A549 (cell line): Measurements from ENCODE around the gene TXN2. TPM values are rescaled to one million over a fixed set of nuclear protein-coding genes. Genes with fewer than 3 reads are reported as not detected.

Experiments
- ATAC-seq, 2 experiments: fragments of 200-7000 bp in 1 of 2; fragments of >200 bp in 1 of 2; cut with Nextera tagmentation in 1 of 2; cut with Tn5 transposase in 1 of 2; 3 replicates each; pipeline versions ENCODE4 v1.8.0 to v1.9.1; 2018 to 2020; ENCODE audit warnings: mild to moderate bottlenecking in 1 of 2, moderate library complexity in 1 of 2
- CTCF ChIA-PET: fragments of 300-600 bp; sonication (Branson Sonifier 250); formaldehyde crosslinking; extraction: SDS; loops from one replicate; lab custom pipeline; 2021; ENCODE audit warnings: antibody characterized with exemption, inconsistent platforms; lab: Yijun Ruan, JAX
- POLR2A ChIA-PET: fragments of 350-600 bp; formaldehyde crosslinking; extraction: SDS; loops from one replicate; lab custom pipeline; 2021; ENCODE audit warnings: antibody characterized with exemption, inconsistent platforms; lab: Yijun Ruan, JAX
- DNase-seq, 2 experiments: peaks; one replicate each; pipeline versions ENCODE4 v3.0.0 to v3.0.0-alpha.2; 2011 to 2016; ENCODE audit warnings: low read depth in 1 of 2, low spot score in 1 of 2
- FAIRE-seq: peaks from 2 replicates; lab custom pipeline; 2011; peaks lifted over from hg19 to GRCh38; lab: Jason Lieb, UNC
- H3K27ac ChIP-seq, 2 experiments: fragments of >200 bp; sonication (Bioruptor Twin); formaldehyde crosslinking; 3 replicates each; pipeline ENCODE4 v1.5.1; 2016 to 2017
- H3K4me1 ChIP-seq: fragments of >200 bp; sonication (Bioruptor Twin); formaldehyde crosslinking; 3 replicates; pipeline ENCODE4 v1.6.1; 2016
- H3K4me2 ChIP-seq: fragments of >200 bp; sonication (Bioruptor Twin); formaldehyde crosslinking; 3 replicates; pipeline ENCODE4 v1.6.1; 2016
- H3K4me3 ChIP-seq: fragments of >200 bp; sonication (Bioruptor Twin); formaldehyde crosslinking; 3 replicates; pipeline ENCODE4 v1.5.1; 2016
- H3K9me3 ChIP-seq: fragments of >200 bp; sonication (Bioruptor Twin); formaldehyde crosslinking; 3 replicates; pipeline ENCODE4 v1.6.1; 2016
- BCL3 ChIP-seq: fragments of >200 bp; sonication (Bioruptor Twin); formaldehyde crosslinking; IDR thresholded peaks from 3 replicates; pipeline ENCODE4 v1.6.1; 2016
- CBX2 ChIP-seq: fragments of 200-600 bp; sonication (generic); IDR thresholded peaks from 2 replicates; pipeline ENCODE4 v1.6.1; 2016; ENCODE audit warnings: low read depth, mild to moderate bottlenecking, borderline replicate concordance
- E2F6 ChIP-seq: IDR thresholded peaks from 2 replicates; pipeline ENCODE4 v1.6.1; 2012; ENCODE audit warnings: low read depth, borderline replicate concordance
- HES2 ChIP-seq: fragments of >200 bp; sonication (Bioruptor Twin); formaldehyde crosslinking; IDR thresholded peaks from 2 replicates; pipeline ENCODE4 v1.6.1; 2016
- HMGXB4 ChIP-seq: fragments of 250-450 bp; sonication (Bioruptor Pico); IDR thresholded peaks from 2 replicates; pipeline ENCODE4 v1.5.0; 2021; ENCODE audit warnings: mild to moderate bottlenecking, moderate library complexity, borderline replicate concordance
- HOXB5 ChIP-seq: fragments of 250-450 bp; sonication (Bioruptor Pico); IDR thresholded peaks from 2 replicates; pipeline ENCODE4 v1.5.0; 2020; ENCODE audit warnings: mild to moderate bottlenecking, moderate library complexity
- JUN ChIP-seq, 2 experiments: fragments of >200 bp; sonication (Bioruptor Twin); formaldehyde crosslinking; IDR thresholded peaks; 2 replicates in 1 of 2; 3 replicates in 1 of 2; pipeline ENCODE4 v1.6.1; 2016 to 2017
- JUNB ChIP-seq: fragments of >200 bp; sonication (Bioruptor Twin); formaldehyde crosslinking; IDR thresholded peaks from 2 replicates; pipeline ENCODE4 v1.6.1; 2016
- KDM5A ChIP-seq: fragments of 200-600 bp; sonication (generic); IDR thresholded peaks from 2 replicates; pipeline ENCODE4 v1.6.1; 2016; ENCODE audit warnings: antibody characterized with exemption, mild to moderate bottlenecking
- MAX ChIP-seq: IDR thresholded peaks from 2 replicates; pipeline ENCODE4 v1.6.1; 2012
- NPAS2 ChIP-seq: fragments of 250-450 bp; sonication (Bioruptor Pico); IDR thresholded peaks from 2 replicates; pipeline ENCODE4 v1.8.0; 2022; ENCODE audit warnings: mild to moderate bottlenecking, moderate library complexity, borderline replicate concordance
- PBX3 ChIP-seq: IDR thresholded peaks from 2 replicates; pipeline ENCODE4 v1.6.1; 2012
- PHF8 ChIP-seq: fragments of 200-600 bp; sonication (generic); IDR thresholded peaks from 2 replicates; pipeline ENCODE4 v1.6.1; 2016; ENCODE audit warnings: low read depth, mild to moderate bottlenecking, antibody characterized with exemption, moderate library complexity, borderline replicate concordance
- POLR2A ChIP-seq: IDR thresholded peaks from 2 replicates; pipeline ENCODE4 v1.6.1; 2012; ENCODE audit warnings: mild to moderate bottlenecking, low read length
- RFX5 ChIP-seq: fragments of 450-650 bp; IDR thresholded peaks from 2 replicates; pipeline ENCODE4 v1.7.1; 2014; ENCODE audit warnings: antibody characterized with exemption, mild to moderate bottlenecking, moderate library complexity
- RNF2 ChIP-seq: fragments of 200-600 bp; sonication (generic); IDR thresholded peaks from 2 replicates; pipeline ENCODE4 v1.6.1; 2016; ENCODE audit warnings: low read depth, mild to moderate bottlenecking, antibody characterized with exemption, moderate library complexity, borderline replicate concordance
- TP53 ChIP-seq: fragments of 250-450 bp; sonication (Bioruptor Pico); IDR thresholded peaks from 2 replicates; pipeline ENCODE4 v1.5.0; 2021; ENCODE audit warnings: mild to moderate bottlenecking, moderate library complexity
- ZC3H11A ChIP-seq: fragments of 450-650 bp; IDR thresholded peaks from 2 replicates; pipeline ENCODE4 v1.6.1; 2014; ENCODE audit warnings: antibody characterized with exemption, mild to moderate bottlenecking
- ZSCAN20 ChIP-seq: fragments of 250-450 bp; sonication (Bioruptor Pico); IDR thresholded peaks from 2 replicates; pipeline ENCODE4 v1.8.0; 2022; ENCODE audit warnings: mild to moderate bottlenecking, moderate library complexity
- WGBS: methylation state at CpG from one replicate; pipeline ENCODE4 v1.1.6; 2017; ENCODE audit errors: missing lambda C conversion rate; 5-methylcytosine and 5-hydroxymethylcytosine counted together
- polyA minus RNA-seq: library from RNA; depleted of rRNA, polyadenylated mRNA; stranded (reverse); fragments of >200 nt; gene quantifications from 2 replicates; pipeline ENCODE4 v1.2.3, GENCODE V29; 2011; rRNA and poly(A)+ RNA removed
- polyA plus RNA-seq, 4 experiments: library from polyadenylated mRNA; depleted of rRNA in 3 of 4; stranded (reverse); fragments of >200 nt; fragmentation: RNase III in 1 of 4; extraction: RNeasy Plus Mini Kit Qiagen cat#74134 plus additional on column Dnase treatment in 1 of 4; gene quantifications; 2 replicates in 3 of 4; 3 replicates in 1 of 4; pipeline ENCODE4 v1.2.3, GENCODE V29; 2011 to 2017

Gene TXN2
- polyA plus RNA-seq (2011; rRNA removed) (84.5 and 89.6 TPM in 2 replicates), polyA plus RNA-seq (2017; fragmentation: RNase III; extraction: RNeasy Plus Mini Kit Qiagen cat#74134 plus additional on column Dnase treatment) (82.2 to 90.5 TPM (median 83.6 TPM) in 3 replicates), polyA minus RNA-seq (53.2 and 56.1 TPM in 2 replicates)
- 114 and 144 TPM in 2 replicates for polyA plus RNA-seq (2012; cell fraction: cytosol; rRNA removed)
- 75.7 and 84.1 TPM in 2 replicates for polyA plus RNA-seq (2012; cell fraction: nucleus; rRNA removed)

GRCh38 chr22:36481393-36482168 is at the start of gene TXN2:
TSS of gene TXN2 (minus strand) at chr22:36481640. CDS start at chr22:36480837, 803 bp downstream.
- ChIA-PET CTCF (interaction anchor here (0.6 to 2.5 kb wide), 5 partner anchors 10 to 184 kb away, joined by 3 to 11 read pairs (median 4); no protein-coding TSS in a partner anchor), POLR2A (interaction anchor here (0.6 to 1.8 kb wide), 6 partner anchors 10 to 294 kb away, joined by 3 to 9 read pairs (median 4); partner anchors contain the start of genes FOXRED2 and IFT27)
- DNase-seq (peak; percentile 88 to 94), ATAC-seq (peak; percentile 95 to 98), FAIRE-seq (no peak)
- H3K9me3 ChIP-seq, result peaks cover 2% of the 10 kb centered on the region; the same call in 2 of the 3 replicates
- peaks cover 6% of the 10 kb centered on the region; the same call in 1 of the 3 replicates for H3K4me1 ChIP-seq
- peak within 1 kb of the TSS; percentile 85 for H3K4me2 ChIP-seq
- H3K4me3 ChIP-seq, result peak within 1 kb of the TSS; percentile 63
- H3K27ac ChIP-seq, result peak within 1 kb of the TSS; percentile 89 to 99
- 0% methylated on average over 30 of the region's 62 CpGs for WGBS
- TF ChIP-seq ZSCAN20 (CRISPR knock-in tag), result no peak
- TF ChIP-seq CBX2, result no peak
- peak; percentile 68; the same call in 1 of the 2 replicates for TF ChIP-seq TP53 (CRISPR knock-in tag)
- 0 out of 2 replicates have a peak, but pooled peaks have one; percentile 17 for TF ChIP-seq RFX5
- peak; percentile 22; the same call in 1 of the 3 replicates for TF ChIP-seq BCL3
- TF ChIP-seq JUN (IDR thresholded peaks at IDR 0.05), result peak in 1 of 2 experiments; percentile 66; a peak in 4 of 5 replicates
- TF ChIP-seq PHF8, result 0 out of 2 replicates have a peak, but pooled peaks have one; percentile 7
- TF ChIP-seq HES2, result no peak
- no peak for TF ChIP-seq JUNB
- 0 out of 2 replicates have a peak, but pooled peaks have one; percentile 46 for TF ChIP-seq E2F6
- TF ChIP-seq MAX, result peak; percentile 23
- no peak for TF ChIP-seq NPAS2 (CRISPR knock-in tag)
- peak; percentile 66 for TF ChIP-seq POLR2A
- no peak for TF ChIP-seq HMGXB4 (CRISPR knock-in tag)
- TF ChIP-seq RNF2, result no peak
- no peak for TF ChIP-seq ZC3H11A
- TF ChIP-seq HOXB5 (CRISPR knock-in tag), result no peak
- TF ChIP-seq PBX3, result peak; percentile 27; the same call in 1 of the 2 replicates
- TF ChIP-seq KDM5A, result peak; percentile 80; the same call in 1 of the 2 replicates
